Fibroblast of pulmonary artery (primary cell): ENCODE results near the gene GALNTL6.
"Not testable (repeated sequence)": the region's sequence is repeated elsewhere in the genome, so short reads cannot be mapped to it uniquely, and the experiment has no call there.

Experiments used
- DNase-seq: peaks from one replicate; pipeline ENCODE4 v3.0.0-alpha.2; 2010; ENCODE audit warnings: low read depth
- H3K4me3 ChIP-seq: replicated peaks from 2 replicates; pipeline ENCODE4 v1.5.1; 2011; ENCODE audit warnings: low read depth, mild to moderate bottlenecking, control low read depth, low read length, moderate library complexity
- CTCF ChIP-seq: IDR thresholded peaks from 2 replicates; pipeline ENCODE4 v1.5.1; 2011; ENCODE audit warnings: mild to moderate bottlenecking, control low read depth, low read length, inconsistent platforms; ENCODE audit errors: missing control alignments

Gene GALNTL6

GRCh38 chr4:172963498-172964294 lies 1150.5 kb downstream of the GALNTL6 start:
- H3K4me3 ChIP-seq, result no peak overlapping the region
- TF ChIP-seq CTCF, result no peak
- DNase-seq, result no peak

GRCh38 chr4:172970189-172970588 lies 1157.0 kb downstream of the GALNTL6 start:
- not testable (repeated sequence) for H3K4me3 ChIP-seq, DNase-seq

GRCh38 chr4:172974586-172974985 lies 1161.4 kb downstream of the GALNTL6 start:
- no peak for TF ChIP-seq CTCF
- no peak for DNase-seq

GRCh38 chr4:172975651-172976229 lies 1162.5 kb downstream of the GALNTL6 start:
- no peak for DNase-seq
- no peak overlapping the region for H3K4me3 ChIP-seq
- TF ChIP-seq CTCF, result no peak

More at GRCh38 chr4:172974586-172974985, 1161.4 kb downstream of the GALNTL6 start:
- no peak overlapping the region for H3K4me3 ChIP-seq

- DNase-seq, H3K4me3 ChIP-seq: not testable (repeated sequence)
Measured at GRCh38 chr4:172977491-172978041, 1164.4 kb downstream of the GALNTL6 start.

GRCh38 chr4:172978848-172979247 lies 1165.6 kb downstream of the GALNTL6 start:
- no peak overlapping the region for H3K4me3 ChIP-seq
- no peak for TF ChIP-seq CTCF
- DNase-seq, result no peak

GRCh38 chr4:172979332-172979731 lies 1166.1 kb downstream of the GALNTL6 start:
- no peak for TF ChIP-seq CTCF
- no peak overlapping the region for H3K4me3 ChIP-seq
- DNase-seq, result no peak

GRCh38 chr4:172980219-172980618 lies 1167.0 kb downstream of the GALNTL6 start:
- TF ChIP-seq CTCF, result no peak

More at GRCh38 chr4:172980219-172980618, 1167.0 kb downstream of the GALNTL6 start:
- DNase-seq, result no peak
- no peak overlapping the region for H3K4me3 ChIP-seq
